GM21515 (cell line): ENCODE results near the gene ELFN1.
"Not testable (repeated sequence)": the region's sequence is repeated elsewhere in the genome, so short reads cannot be mapped to it uniquely, and the experiment has no call there.

Experiments used
- ATAC-seq: cut with Tn5 transposase; IDR thresholded peaks from one replicate; pipeline ENCODE4 v1.9.1; 2021; ENCODE audit not compliant: unreplicated experiment

ELFN1 gene

DNA sequence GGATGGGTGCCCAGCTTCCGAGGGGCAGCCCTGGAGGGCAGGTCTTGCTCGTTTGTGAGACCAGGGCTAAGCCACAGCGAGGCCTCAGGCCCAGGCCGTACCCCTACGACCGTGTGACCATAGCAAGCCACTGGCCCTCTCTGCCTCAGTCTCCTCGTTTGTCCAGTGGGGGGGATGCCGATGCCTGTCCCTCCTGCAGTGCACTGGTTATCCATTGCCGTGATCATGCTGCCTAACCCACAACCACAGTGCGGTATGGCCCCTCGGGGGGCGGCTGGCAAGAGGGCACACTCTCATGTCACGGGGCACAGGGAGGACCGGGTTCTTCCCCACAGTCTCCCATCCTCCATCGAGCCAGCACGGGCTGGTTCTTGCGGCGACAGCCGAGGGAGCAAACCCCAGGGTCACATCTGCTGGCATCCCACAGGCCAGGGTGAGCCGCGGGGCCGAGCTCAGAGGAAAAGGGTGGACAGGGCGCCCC, 80.5 kb downstream of the ELFN1 start:
- ATAC-seq, result no peak

DNA sequence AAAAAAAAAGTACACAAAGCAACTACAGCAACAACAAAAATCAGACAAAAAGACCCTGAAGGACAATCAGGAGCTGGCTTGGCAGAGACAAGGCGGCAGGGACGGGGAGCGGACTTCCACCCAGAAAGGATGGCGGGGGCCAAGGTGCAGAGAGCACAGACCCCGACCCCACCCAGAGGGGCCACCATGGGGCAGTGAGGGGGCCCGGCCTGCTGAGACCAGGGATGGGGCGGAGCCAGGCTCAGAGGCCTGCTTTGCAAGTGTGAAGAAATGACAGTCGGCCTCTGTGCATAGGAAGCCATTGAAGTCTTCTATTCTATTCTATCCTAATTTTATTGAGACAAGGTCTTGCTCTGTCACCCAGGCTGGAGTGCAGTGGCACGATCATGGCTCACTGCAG, 82.0 kb downstream of the ELFN1 start:
- no peak for ATAC-seq

DNA sequence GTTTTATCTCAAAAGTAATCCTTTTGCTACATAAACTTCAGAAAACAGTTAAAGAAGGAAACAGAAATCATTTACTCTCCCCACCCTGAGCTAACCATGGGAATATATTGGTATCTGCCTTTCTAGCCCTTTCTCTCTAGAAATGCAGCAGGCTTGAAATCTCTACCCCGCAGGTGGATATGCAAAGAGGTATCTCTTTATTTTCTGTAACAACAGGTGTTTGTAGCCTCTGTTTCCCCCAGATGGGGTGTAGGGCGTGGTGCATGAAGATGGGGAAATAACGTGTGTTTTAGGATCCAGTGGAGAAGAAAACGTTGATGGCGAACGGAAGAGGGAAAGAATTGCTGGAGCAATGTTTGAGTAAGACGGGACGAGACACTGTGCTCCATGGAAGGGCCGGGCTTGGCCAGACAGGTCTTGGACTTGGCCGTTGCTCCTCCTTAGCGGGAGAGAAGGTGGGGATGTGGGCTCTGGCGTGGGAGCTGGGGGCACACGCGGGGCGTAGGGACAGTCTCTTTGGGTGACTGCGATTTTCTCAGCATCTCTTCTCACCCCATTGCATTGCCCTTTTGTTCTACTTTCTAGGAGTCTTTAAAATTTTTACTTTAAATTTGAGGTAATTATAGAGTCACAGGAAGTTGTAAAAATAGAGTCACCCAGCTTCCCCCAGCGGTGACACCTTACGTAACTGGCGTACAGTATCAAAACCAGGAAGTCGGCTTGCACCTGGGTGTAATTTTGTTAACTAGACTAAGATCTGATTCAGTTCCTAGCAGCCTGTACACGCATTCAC, 82.9 kb downstream of the ELFN1 start:
- no peak for ATAC-seq

DNA sequence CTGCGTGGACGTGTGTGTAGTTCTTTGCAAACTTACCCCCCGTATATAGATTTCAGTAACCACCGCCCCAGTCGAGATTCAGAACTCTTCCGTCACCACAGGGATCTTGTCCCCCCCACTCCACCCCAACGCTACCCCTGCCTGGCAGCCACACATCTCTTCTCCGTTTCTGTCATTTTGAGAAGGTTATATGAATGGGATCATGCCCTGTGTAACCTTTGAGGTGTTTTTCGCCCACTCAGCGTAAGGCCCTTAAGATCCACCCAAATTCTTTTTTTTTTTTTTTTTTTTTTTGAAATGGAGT, 83.4 kb downstream of the ELFN1 start:
- ATAC-seq, result no peak

DNA sequence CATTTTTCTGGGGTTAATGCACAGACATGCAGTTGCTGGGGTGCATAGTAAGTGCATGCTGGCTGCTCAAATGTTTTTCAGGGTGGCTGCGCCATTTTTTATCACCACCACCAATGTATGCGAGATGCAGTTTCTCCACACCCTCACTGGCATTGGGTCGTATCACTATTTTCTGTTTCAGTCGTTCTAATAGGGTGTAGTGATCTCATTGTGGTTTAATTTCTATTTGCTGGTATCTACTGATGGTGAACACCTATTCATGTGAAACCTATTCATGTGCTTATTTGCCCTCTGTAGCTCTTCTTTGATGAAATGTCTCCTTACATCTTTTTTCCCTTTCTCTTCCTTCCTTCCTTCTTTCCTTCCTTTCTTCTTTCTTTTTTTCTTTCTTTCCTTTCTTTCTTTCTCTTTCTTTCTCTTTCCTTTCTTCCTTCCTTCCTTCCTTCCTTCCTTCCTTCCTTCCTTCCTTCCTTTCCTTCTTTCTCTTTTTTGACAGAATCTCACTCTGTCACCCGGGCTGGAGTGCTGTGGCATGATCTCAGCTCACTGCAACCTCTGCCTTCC, 84.3 kb downstream of the ELFN1 start:
- no peak for ATAC-seq

DNA sequence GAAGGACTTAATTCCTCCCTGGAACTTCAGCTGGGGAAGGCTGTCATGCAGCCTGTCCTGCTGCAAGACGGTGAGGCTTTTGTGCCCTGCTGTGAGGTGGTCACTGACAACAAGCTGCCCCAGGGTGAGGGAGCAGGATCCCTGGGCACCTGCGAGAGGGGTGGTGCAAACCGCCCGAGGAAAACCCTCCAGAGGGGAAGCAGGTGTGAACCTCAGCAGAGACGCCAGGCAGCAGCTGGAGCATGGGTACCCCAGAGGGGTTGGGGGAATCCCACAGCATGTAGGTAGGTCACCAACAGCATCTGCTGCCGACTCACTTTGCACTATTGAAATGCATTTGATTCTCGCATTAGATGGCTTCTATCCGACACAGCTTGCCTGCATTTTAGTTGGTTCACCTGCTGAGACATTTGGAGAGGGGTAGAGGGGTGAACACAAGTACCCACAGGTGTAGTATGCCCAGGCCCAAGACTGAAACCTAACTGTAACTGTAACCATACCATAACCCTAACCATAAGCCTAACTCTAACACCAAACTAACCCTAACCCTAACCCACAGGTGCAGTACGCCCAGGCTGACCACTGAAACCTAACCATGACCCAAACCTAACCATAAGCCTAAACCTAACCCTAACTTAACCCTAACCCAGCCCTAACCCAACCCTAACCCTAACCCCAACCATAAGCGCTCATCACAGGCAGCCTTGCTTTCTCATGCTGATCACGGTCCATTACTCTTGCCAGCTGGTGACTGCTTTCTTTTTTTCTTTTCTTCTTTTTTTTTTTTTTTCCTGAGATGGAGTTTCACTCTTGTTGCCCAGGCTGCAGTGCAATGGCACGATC, 85.9 kb downstream of the ELFN1 start:
- no peak for ATAC-seq

DNA sequence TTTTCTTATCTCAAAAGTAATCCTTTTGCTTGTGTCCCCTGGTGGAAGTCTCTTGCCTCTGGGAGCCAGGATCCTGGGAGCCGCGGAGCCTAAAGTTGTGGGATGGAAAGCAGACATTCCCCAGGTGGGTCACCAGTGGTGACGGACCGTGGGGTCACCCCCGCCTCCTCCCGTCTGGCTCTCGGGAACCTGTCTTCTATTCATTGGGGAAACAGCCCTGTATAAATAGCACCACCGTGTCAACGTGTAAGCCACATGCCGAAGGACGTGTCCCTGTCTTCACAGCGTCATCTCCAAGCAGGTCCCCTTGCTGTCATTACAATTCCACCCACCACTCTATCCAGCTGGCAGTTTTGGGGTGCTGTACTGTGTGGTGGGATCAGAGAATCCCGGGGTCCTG, 87.5 kb downstream of the ELFN1 start:
- ATAC-seq, result no peak

DNA sequence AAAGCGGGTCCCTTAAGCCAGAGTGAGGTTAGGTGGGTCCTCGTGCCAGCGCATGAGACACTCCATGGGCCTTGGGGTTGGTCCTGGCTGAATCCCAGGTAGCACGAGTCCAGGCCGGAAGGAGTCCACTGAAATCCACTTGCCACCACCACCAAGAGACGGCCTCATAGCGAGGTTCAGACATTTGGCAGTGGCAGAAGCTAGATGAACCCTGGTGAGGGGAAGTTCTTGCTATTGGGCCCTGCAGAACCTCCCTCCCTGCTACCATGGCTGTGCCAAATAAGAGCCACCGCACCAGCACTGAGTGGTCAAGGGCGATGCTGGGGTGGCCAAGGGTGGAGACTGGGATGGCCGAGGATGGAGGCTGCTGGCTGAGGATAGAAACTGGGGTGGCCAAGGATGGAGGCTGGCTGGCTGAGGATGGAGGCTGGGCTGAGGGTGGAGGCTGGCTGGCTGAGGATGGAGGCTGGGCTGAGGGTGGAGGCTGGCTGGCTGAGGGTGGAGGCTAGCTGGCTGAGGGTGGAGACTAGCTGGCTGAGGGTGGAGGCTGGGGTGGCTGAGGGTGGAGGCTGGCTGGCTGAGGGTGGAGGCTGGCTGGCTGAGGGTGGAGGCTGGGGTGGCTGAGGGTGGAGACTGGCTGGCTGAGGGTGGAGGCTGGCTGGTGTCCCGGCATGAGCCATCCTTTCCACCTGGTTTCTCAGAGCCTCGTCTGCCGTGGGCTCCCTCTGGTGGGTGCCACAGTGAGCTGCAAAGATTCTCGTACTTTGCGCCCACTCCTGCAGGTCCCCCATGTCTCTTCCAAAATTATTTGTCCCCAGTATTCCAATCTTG, 88.2 kb downstream of the ELFN1 start:
- no peak for ATAC-seq

DNA sequence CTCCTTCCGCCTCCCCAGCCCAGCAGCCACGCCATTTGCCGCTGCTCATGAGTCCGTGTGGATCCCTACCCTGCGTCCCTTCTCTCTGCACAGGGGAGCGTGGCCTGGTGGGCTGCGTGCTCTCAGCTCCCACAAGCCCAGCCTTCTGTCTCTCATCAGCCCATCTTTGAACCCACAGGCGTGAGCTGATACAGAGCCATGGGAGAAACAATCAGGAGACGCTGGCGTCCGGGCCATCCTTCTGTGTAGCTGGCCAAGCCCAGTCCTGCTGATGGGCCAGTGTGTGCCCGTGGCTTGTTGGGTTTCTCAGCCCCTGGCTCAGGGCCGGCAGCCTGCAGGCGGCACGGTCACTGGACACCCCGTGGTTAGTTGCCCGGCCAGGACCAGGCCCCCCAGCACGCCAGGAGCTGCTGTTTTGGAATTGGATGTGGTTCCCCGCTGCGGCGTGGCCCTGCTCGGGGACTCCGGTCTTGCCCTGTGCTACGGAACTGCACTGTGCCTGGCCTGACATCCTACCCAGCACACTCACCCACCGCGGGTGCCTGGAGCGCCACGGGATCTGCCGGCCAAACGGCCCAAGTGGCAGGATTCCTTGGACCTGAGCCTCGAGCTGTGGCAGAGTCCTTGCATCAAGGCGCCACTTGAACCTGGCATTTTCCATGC, 88.9 kb downstream of the ELFN1 start:
- ATAC-seq, result no peak

DNA sequence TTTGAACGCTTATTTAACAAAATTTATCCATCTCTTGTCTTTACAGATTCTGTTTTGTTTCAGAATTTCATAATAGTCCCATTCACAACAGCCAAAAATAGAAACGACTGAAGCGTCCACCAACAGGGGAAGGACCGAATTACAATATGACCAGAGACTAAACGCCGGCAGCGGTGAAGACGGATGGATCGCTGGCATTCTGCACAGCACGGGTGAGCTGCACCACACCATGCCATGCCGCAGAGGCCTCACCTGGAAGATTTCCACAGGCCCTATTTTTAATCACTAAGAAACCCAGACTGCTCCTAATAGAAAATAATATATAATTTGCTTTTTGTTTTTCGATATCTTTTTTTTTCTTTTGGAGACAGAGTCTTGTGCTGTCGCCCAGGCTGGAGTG, 91.0 kb downstream of the ELFN1 start:
- ATAC-seq, result no peak

DNA sequence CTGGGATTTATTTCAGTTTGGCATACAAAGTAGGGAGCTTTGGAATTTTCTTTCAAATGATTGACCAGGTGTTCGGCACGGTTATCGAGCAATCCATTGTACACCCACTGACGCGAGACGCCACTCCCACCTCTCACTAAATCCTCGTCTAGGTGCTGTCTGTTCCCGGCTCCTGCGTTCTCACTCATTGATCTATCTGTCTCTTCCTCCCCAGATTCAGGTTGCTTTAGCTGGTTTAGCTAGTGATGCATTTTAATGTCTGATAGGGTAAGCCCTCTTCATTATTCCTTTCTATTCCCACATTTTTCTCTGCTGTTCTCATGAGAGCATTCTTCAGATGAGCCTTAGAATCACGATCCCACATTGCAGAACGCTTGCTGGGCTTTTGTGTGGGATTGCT, 91.7 kb downstream of the ELFN1 start:
- no peak for ATAC-seq

DNA sequence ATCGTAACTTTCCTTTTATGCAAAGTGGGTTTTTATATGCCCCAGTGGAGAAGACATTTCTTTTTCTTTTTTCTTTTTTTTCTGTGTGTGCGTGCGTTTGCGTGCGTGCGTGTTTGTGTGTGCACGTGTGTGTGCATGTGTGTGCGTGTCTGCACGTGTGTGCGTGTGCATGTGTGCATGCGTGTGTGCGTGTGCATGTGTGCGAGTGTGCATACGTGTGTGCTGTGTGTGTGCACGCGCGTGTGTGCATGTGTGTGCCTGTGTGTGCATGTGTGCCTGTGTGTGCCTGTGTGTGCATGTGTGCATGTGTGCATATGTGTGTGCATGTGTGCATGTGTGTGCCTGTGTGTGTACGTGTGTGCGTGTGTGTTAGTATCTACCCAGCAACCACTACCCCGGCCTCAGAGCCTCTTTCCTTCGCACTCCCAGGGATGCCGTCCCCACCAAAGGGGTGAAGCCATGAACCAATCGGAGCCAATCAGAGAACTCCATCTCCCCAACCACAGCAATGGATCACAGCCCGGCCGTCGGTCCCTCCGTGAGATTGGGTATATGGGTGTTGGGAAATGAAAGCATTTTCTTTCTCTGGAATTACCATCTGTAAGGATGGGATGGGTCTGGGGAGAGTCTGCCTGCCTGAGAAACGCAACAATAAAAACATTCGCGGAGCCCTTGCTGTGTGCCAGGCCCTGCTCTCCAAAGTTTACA, 92.3 kb downstream of the ELFN1 start:
- no peak for ATAC-seq

DNA sequence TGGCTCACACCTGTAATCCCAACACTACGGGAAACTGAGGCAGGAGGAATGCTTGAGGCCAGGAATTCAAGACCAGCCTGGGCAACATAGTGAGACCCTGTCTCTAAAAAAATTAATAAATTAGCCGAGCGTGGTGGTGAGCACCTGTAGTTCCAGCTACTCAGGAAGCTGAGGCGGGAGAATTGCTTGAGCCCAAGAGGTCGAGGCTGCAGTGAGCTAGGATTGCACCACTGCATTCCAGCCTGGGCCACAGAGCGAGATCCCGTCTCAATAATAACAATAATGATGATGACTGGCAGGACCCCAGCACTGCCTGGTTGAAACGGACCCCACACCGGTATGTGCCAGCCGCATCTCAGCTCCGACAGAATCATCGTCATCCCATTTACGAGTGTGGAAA, 93.0 kb downstream of the ELFN1 start:
- no peak for ATAC-seq

DNA sequence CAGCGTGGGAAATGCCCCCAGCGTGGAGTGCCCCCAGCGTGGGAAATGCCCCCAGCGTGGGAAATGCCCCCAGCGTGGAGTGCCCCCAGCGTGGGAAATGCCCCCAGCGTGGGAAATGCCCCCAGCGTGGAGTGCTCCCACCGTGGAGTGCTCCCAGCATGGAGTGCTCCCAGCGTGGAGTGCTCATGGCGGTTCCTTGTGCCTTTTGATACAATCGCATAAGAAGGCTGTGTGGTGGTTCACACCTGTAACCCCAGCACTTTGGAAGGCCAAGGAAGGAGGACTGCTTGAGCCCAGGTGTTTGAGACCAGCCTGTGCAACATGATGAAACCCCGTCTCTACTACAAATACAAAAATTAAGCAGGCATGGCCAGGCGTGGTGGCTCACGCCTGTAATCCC, 93.8 kb downstream of the ELFN1 start:
- not testable (repeated sequence) for ATAC-seq

DNA sequence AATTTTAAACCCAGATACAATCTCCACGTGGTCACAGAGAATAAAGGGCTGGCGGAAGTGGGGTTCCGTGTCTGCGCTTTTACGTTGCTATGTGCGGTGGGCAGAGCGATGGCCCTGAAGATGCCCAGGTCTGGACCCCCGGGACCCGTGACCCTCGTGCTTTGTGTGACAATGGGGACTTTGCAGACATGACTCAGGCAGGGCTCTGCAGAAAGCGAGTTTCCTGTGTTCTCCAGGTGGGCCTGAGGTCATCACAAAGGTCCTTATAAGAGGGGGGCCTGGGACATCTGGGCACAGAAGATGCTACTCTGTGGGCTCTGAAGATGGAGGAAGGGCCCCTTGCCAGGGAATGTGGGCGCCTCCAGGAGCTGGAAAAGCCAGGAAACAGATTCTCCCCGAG, 95.3 kb downstream of the ELFN1 start:
- ATAC-seq, result no peak

DNA sequence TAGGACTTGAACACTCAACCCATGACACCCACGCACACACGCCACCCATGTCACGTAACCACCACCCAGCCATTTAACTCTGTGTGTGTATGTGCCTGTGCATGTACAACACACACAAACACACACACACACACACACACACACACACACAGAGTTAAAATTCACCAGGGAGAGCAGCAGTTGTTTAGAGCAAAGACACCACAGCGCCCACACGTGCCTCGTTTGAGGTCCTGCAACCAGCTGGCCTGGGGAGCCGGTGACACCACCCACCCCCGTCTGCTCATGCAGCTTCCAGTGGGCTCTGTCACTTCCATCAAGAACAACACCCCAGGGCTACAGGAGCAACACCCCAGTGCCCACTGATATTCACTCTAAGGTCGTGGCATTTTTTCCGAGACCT, 97.4 kb downstream of the ELFN1 start:
- ATAC-seq, result no peak

DNA sequence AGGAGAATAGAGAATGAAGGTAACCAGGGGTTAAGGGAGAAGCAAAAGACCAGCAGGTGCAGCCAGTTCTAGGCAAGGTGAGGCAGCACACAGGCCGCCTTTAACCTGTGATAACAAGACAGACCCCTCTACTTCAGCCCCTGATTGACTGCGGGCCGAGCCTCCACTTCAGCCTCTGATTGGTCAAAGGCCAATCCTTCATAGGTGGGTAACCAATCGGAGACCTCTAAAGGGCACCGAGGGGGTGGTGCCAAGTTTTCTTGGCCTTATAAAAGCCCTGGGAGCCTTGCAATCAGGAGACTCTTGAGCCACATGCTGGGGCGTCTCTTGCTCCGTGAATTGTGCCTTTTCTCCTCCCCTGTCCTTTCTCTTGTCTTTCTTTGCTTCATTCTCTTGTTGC, 98.8 kb downstream of the ELFN1 start:
- no peak for ATAC-seq

DNA sequence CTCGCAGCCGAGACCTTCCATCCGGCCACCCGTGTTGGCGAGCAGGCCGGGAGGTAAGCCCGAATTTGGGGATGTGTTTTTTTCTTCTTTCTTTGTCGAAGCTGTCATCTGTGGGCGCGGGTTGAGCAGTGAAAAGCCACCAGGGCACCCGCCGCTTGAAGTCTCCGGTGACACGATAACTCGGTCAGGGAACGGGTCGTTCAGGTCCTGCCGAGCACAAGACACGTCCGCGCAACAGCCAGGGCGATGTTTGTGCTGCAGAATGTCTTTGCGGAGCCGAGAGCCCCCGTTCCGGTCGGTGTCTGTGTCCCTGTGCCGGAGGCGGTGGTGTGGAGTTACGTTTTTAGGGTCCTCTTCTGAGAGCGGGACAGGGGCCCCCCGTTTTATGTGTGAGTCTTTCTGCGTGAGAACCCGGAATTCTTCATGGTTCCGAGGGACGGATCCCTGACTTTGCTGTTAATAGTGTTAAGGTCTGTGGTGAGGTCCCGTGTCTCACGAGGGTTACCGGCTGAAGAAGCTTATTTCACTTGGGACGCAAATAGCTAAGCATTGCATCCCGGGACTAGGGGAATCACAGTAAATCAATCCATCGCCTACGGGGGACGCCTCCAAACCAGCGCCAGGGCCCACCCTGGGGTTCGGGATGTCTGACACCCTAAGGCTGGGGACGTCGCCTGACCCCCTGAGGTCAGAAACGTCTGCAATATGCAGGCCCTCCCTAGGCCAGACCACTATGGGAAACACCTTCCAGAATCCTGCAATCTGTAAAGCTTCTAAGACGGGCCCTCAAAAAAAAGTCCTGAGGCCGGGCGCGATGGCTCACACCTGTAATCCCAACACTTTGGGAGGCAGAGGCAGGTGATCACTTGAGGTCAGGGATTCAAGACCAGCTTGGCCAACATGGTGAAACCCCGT, 99.5 kb downstream of the ELFN1 start:
- ATAC-seq, result no peak

DNA sequence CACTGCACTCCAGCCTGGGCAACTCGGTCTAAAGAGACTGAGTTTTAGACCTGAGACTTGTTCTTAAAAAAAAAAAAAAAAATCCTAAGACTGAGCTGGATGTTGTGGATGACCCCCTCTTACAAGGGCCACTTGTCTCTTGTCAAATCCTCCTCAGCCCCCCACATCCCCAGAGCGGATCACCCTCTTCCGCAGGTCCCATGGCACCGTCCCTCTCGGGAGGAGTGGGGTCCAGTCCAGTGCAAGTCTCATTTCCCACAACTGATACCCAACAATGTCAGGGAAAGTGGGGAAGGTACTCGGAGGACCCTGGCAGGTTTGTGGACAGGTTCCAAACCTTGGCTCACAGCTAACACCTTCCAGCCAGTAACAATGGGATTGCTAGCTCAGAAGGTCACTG, 100.3 kb downstream of the ELFN1 start:
- no peak for ATAC-seq
